Measurements from ENCODE around the gene SLC35F6.
"Not testable (repeated sequence)": the region's sequence is repeated elsewhere in the genome, so short reads cannot be mapped to it uniquely, and the experiment has no call there.

The SLC35F6 gene

DNA sequence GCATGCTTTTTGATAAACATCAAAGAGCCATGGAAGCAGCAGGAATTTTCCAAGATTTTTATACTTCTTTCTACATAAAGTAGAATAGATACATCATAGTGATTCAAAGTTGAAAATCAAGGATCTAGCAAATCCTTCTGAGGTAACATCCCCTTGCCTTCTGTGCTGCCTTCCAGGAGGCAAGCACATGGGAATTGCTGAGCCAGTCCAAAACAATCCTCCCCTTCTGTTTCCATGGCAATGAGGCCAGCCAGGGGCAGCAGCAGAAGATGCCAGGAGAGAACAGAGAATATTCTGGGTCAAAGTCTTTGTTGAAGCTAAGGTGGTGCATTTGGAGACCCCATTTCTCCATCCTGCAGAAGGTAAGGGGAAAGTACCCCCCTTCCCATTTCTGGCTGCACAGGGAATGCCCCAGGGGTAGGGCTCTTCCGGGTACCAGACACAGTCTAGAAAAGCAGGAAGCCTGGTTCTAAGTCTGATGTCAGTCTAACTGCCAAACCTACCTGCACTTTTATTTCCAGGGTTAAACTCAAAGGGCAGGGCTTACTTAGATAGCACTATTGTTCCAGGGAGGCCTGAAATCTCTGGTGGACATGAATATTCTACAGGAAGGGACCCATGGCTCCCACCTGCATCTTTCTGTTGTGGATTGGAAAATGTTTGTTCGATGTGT lies 43.8 kb downstream of the SLC35F6 start:
- no peak for DNase-seq (ENCODE audit: low spot score)
- no peak for TF ChIP-seq CTCF (IDR thresholded peaks at IDR 0.05; ENCODE audit: borderline replicate concordance, control extremely low read depth, extremely low read depth, insufficient read depth, missing control alignments)
- in situ Hi-C loops (cut with MboI; ENCODE audit: low sequenced_read_pairs, unreplicated experiment) = no loop called here

- in situ Hi-C loops (cut with MboI; ENCODE audit: low sequenced_read_pairs, unreplicated experiment) = no loop called here
- TF ChIP-seq CTCF (IDR thresholded peaks at IDR 0.05; ENCODE audit: borderline replicate concordance, control extremely low read depth, extremely low read depth, insufficient read depth, missing control alignments) = no peak
- DNase-seq (ENCODE audit: low spot score) = no peak
Observed at GRCh38 chr2:26809211-26809610, 45.1 kb downstream of the SLC35F6 start.

GRCh38 chr2:26809876-26810577 lies 45.9 kb downstream of the SLC35F6 start:
- TF ChIP-seq CTCF (IDR thresholded peaks at IDR 0.05; ENCODE audit: borderline replicate concordance, control extremely low read depth, extremely low read depth, insufficient read depth, missing control alignments) = no peak
- in situ Hi-C loops (cut with MboI; ENCODE audit: low sequenced_read_pairs, unreplicated experiment) = no loop called here
- no peak for DNase-seq (ENCODE audit: low spot score)

- in situ Hi-C loops (cut with MboI; ENCODE audit: low sequenced_read_pairs, unreplicated experiment) = no loop called here
Observed at GRCh38 chr2:26811261-26811660, 47.2 kb downstream of the SLC35F6 start.

DNA sequence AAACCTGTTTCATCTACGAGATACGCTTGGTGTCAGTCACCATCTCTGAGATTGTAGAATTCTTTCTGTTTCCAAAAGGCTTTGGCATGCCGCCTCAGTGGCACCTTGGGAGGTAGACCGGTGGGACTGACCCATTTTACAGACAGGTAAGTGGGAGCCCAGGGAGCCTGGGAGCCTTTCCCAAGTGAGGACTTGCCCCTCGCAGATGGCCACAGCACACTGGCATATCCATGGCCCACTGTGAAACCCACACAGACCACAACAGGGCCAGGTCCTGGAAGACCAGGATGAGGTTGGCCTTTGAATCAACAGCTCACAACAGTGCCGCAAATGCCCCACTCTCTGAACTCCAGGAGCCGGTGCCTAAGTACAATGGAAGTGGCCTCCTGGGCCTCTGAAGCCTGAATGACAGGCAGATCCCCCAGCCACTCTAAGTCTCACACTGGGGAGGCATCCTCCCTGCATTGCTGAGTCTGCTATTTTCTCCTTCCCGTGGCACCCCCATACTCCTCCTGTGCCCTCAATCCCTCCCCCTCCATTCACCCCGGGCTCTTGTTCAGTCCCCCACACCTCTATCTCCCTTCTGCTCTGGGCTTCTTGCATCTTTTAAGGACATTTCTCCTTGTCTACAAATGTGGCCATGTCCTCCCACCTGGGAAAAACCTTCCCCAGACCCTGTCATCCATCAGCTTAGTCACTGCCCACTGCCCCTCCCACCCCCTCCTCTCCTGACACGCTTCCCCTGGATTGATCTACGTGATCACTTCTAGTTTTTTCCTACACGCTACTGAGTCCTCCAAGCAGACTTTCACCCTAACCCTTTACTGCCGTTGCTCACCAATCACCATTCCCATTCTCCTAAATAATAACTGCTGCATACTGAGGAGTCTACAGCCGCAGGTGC lies 48.0 kb downstream of the SLC35F6 start:
- no peak for TF ChIP-seq CTCF (IDR thresholded peaks at IDR 0.05; ENCODE audit: borderline replicate concordance, control extremely low read depth, extremely low read depth, insufficient read depth, missing control alignments)
- in situ Hi-C loops (cut with MboI; ENCODE audit: low sequenced_read_pairs, unreplicated experiment) = no loop called here
- no peak for DNase-seq (ENCODE audit: low spot score)

More at GRCh38 chr2:26811261-26811660, 47.2 kb downstream of the SLC35F6 start:
- no peak for TF ChIP-seq CTCF (IDR thresholded peaks at IDR 0.05; ENCODE audit: borderline replicate concordance, control extremely low read depth, extremely low read depth, insufficient read depth, missing control alignments)
- no peak for DNase-seq (ENCODE audit: low spot score)

- DNase-seq (ENCODE audit: low spot score) = no peak
- in situ Hi-C loops (cut with MboI; ENCODE audit: low sequenced_read_pairs, unreplicated experiment) = no loop called here
- TF ChIP-seq CTCF (IDR thresholded peaks at IDR 0.05; ENCODE audit: borderline replicate concordance, control extremely low read depth, extremely low read depth, insufficient read depth, missing control alignments) = no peak
Observed at GRCh38 chr2:26812731-26813130, 48.6 kb downstream of the SLC35F6 start.

DNA sequence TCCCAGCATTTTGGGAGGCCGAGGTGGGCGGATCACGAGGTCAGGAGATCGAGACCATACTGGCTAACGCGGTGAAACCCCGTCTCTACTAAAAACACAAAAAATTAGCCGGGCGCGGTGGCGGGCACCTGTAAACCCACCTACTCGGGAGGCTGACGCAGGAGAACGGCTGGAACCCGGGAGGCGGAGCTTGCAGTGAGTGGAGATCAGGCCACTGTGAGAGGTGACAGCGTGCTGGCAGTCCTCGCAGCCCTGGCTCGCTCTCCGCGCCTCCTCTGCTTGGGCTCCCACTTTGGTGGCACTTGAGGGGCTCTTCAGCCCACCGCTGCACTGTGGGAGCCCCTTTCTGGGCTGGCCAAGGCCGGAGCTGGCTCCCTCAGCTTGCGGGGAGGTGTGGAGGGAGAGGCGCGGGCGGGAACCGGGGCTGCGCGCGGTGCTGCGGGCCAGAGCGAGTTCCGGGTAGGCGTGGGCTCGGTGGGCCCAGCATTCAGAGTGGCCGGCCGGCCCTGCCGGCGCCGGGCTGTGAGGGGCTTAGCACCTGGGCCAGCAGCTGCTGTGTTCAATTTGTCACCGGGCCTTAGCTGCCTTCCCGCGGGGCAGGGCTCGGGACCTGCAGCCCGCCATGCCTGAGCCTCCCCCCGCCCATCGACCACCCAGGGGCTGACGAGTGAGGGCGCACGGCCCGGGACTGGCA lies 50.1 kb downstream of the SLC35F6 start:
- in situ Hi-C loops (cut with MboI; ENCODE audit: low sequenced_read_pairs, unreplicated experiment); DNase-seq (ENCODE audit: low spot score): not testable (repeated sequence)
